ENCODE measurements around the gene TMOD3.

GRCh38 chr15:51814606-51815005 is 14.8 kb upstream of the TMOD3 start:
- TF ChIP-seq CTCF (IDR thresholded peaks at IDR 0.05; ENCODE audit: low read depth, low read length, missing input control), result no peak
- TF ChIP-seq MAX (IDR thresholded peaks at IDR 0.05), result no peak
- no peak for TF ChIP-seq HNF4G (IDR thresholded peaks at IDR 0.05)

All from liver (tissue), 3 donors.